SU-DHL-6 (cell line): ENCODE measurements around the gene SEMA5A.

ENCODE experiments used
- EZH2phosphoT487 ChIP-seq: fragments of 200-600 bp; sonication (generic), shearing (Covaris generic); conservative IDR thresholded peaks from 2 replicates; pipeline ENCODE4 v1.6.1; 2018; ENCODE audit warnings: mild to moderate bottlenecking, antibody characterized with exemption, low read length, moderate library complexity, mixed read lengths
- TF ChIP-seq, protein P1 (sequence below): fragments of 200-600 bp; sonication (generic); IDR thresholded peaks from one replicate; pipeline ENCODE4 v1.5.1; 2017; ENCODE audit warnings: antibody characterized with exemption, mild to moderate bottlenecking, low read length, moderate library complexity; ENCODE audit not compliant: insufficient read depth, poor library complexity, severe bottlenecking

DNA sequence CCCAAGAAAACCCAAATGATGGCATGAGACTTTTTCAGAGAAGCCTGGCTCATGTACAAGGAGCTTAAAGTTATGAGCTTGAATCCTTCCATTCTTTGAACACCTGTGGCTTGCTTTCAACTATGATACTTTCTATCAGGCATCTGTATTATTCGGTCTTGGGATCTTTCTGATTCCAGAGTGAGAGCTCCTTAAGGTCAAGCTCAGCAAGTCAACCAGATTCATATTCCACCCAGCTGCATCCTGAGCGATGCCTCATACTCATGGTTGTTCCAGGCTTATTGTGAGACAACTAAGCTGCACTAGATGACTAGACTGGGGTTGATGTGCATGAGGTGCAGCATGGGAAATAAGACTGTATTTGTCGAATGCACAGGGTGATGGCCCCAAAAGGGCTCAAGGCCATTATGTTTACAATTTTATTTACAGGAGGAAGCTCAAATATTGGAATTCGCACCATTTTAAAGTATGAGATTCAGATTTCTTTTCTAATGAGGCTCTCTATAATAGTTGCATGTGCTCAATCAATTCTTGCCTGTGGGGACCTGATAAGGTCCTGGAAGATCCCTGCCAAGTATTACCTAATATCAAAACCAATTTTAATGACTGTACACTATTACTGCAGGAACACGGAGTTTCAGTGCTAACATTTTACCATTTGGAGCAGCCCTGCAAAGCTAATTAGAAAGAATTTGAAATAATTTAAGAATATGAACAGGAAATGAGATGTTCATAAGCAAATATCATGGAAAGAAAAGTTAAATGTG is 453.8 kb downstream of the SEMA5A start:
- TF ChIP-seq, protein P1, sequence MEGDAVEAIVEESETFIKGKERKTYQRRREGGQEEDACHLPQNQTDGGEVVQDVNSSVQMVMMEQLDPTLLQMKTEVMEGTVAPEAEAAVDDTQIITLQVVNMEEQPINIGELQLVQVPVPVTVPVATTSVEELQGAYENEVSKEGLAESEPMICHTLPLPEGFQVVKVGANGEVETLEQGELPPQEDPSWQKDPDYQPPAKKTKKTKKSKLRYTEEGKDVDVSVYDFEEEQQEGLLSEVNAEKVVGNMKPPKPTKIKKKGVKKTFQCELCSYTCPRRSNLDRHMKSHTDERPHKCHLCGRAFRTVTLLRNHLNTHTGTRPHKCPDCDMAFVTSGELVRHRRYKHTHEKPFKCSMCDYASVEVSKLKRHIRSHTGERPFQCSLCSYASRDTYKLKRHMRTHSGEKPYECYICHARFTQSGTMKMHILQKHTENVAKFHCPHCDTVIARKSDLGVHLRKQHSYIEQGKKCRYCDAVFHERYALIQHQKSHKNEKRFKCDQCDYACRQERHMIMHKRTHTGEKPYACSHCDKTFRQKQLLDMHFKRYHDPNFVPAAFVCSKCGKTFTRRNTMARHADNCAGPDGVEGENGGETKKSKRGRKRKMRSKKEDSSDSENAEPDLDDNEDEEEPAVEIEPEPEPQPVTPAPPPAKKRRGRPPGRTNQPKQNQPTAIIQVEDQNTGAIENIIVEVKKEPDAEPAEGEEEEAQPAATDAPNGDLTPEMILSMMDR, result no peak
- no peak for TF ChIP-seq EZH2phosphoT487
